HT1080 (cell line): ENCODE results near the gene AHRR. TPM values are rescaled to one million over a fixed set of nuclear protein-coding genes. Genes with fewer than 3 reads are reported as not detected.
"Not testable (repeated sequence)": the region's sequence is repeated elsewhere in the genome, so short reads cannot be mapped to it uniquely, and the experiment has no call there.

Experiments
- DNase-seq: peaks from one replicate; pipeline ENCODE4 v3.0.0-alpha.2; 2015; ENCODE audit warnings: low read depth
- total RNA-seq: library from RNA; depleted of rRNA; stranded (reverse); fragments of >200 nt; shearing (Covaris generic); gene quantifications from 2 replicates; pipeline ENCODE4 v1.2.3, GENCODE V29; 2014; rRNA removed

AHRR gene
- total RNA-seq, 1 experiment from 2014 or later = 2.4 TPM

DNA sequence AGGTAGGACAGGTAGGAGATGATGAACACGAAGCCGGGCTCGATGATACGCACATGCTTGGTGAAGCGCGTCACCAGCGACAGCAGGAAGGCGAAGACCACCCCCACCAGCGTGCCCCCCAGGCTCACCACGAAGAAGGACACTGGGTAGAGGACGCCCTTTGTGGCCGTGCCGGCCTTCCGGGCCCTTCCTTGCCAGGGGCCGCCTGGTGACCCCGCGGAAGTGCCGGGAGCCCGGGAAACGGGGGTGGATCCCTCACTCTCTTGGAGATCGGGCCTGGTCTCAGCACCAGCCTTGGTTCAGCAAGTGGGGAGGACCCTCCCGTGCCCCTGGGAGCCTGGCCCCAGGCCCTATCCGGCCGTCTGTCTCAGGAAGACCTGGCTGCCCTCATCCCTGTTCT is 163.0 kb downstream of the AHRR start:
- no peak for DNase-seq

- DNase-seq = no peak
Observed at GRCh38 chr5:485113-485945, 163.8 kb downstream of the AHRR start.

DNA sequence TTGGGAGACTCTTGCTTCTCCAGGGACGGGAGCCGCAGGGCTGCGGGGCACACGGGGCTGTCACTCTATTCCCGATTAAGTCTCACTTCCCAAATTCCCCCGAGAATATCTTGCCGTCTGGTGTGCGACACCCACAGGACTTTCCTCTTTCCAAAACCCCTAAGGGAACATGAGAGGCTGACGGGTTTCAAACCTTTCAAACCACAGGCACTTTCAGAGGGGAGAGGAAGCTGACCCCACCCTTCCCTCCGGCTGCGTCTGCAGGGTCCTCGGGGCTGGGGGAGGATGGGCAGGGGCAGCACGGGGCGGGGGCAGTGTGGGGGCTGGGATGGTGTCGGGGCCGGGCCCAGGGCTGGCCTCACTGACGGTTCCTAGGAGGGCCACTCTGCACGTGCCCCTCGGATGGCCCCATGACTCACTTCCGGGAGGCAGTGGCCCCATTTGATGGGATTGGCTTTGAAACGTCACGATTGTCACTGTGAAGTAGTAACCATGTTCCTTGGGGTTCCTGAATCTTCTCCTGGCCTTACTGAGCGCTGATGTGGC is 164.5 kb downstream of the AHRR start:
- DNase-seq = no peak

DNA sequence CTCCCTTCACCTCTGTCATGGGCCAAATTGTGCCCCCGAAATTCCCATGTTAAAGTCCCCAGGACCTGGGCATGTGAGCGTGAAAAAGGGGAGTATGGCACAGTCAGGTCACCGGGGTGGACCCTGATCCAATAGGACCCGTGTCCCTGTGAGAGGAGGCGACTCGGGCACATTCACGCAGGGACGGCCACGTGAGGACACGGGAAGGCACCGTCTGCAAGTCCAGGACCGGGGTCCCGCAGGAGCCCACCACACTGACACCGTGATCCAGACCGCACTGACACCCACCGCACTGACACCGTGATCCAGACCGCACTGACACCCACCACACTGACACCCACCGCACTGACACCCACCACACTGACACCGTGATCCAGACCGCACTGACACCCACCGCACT is 165.1 kb downstream of the AHRR start:
- not testable (repeated sequence) for DNase-seq

Other genes with a start within 250 kb of the AHRR start
- gene PLEKHG4B, start 229.5 kb upstream of the AHRR start, total RNA-seq = 0.27 and 0.61 TPM in 2 replicates
- gene LRRC14B, start 130.2 kb upstream of the AHRR start, total RNA-seq = not detected in 2 replicates
- 4.1 and 4.2 TPM in 2 replicates for gene CCDC127, start 103.6 kb upstream of the AHRR start, total RNA-seq
- gene SDHA, start 103.4 kb upstream of the AHRR start, total RNA-seq = 124 and 137 TPM in 2 replicates
- 384 and 389 TPM in 2 replicates for gene PDCD6, start 50.1 kb upstream of the AHRR start, total RNA-seq
- 71.6 and 77.6 TPM in 2 replicates for gene EXOC3, start 121.5 kb downstream of the AHRR start, total RNA-seq
- gene SLC9A3, start 202.7 kb downstream of the AHRR start, total RNA-seq = 5.5 and 7.5 TPM in 2 replicates